Testis (tissue), 2 donors: ENCODE results near the gene CBX2.

ENCODE experiments used
- CTCF ChIP-seq, 3 experiments: fragments of 450-650 bp in 2 of 3; fragments of 200-600 bp in 1 of 3; sonication (generic) in 1 of 3; IDR thresholded peaks; one replicate each; pipeline ENCODE4 v1.5.1; 2016 to 2019; ENCODE audit warnings: antibody characterized with exemption in 3 of 3, mild to moderate bottlenecking in 2 of 3, moderate library complexity in 1 of 3
- POLR2A ChIP-seq: fragments of 450-650 bp; IDR thresholded peaks from one replicate; pipeline ENCODE4 v1.6.1; 2017; ENCODE audit warnings: antibody characterized with exemption, mild to moderate bottlenecking, moderate library complexity

- TF ChIP-seq CTCF (IDR thresholded peaks at IDR 0.05) (no peak), POLR2A (no peak)
Measured at GRCh38 chr17:79748295-79749099, 29.5 kb upstream of the CBX2 start.
